Caco-2 (cell line): ENCODE measurements around the gene PAXX. TPM values are rescaled to one million over a fixed set of nuclear protein-coding genes. Genes with fewer than 3 reads are reported as not detected.

Experiments
- BruUV-seq: library from RNA; stranded (reverse); fragments of 400-500 nt; replicated peaks from 2 replicates; lab custom pipeline; 2021; lab: Mats Ljungman, UMichigan
- CTCF ChIA-PET: fragments of 300-600 bp; sonication (Branson Sonifier 250); formaldehyde crosslinking; loops from one replicate; lab custom pipeline; 2022; ENCODE audit warnings: antibody characterized with exemption; lab: Charles Lee
- POLR2A ChIA-PET: fragments of 300-600 bp; sonication (Branson Sonifier 250); formaldehyde crosslinking; loops from one replicate; lab custom pipeline; 2022; ENCODE audit warnings: antibody characterized with exemption; lab: Charles Lee
- DNase-seq, 2 experiments: peaks; one replicate each; pipeline versions ENCODE4 v3.0.0 to v3.0.0-alpha.2; 2020 to 2022
- H3K27me3 ChIP-seq: replicated peaks from 2 replicates; pipeline ENCODE4 v1.6.0; 2011; ENCODE audit warnings: low read length; ENCODE audit not compliant: control insufficient read depth, insufficient read depth
- H3K36me3 ChIP-seq: 2 replicates; pipeline ENCODE4 v1.5.1; 2011; ENCODE audit warnings: low read length; ENCODE audit not compliant: control insufficient read depth, insufficient read depth
- H3K4me1 ChIP-seq: fragments of 250-450 bp; sonication (Bioruptor Pico); 2 replicates; pipeline ENCODE4 v1.5.1; 2020; ENCODE audit warnings: mild to moderate bottlenecking
- H3K4me3 ChIP-seq: 2 replicates; pipeline ENCODE4 v1.5.1; 2011; ENCODE audit warnings: low read depth, mild to moderate bottlenecking, control low read depth, low read length
- H3K9me3 ChIP-seq: fragments of 250-450 bp; sonication (Bioruptor Pico); 2 replicates; pipeline ENCODE4 v1.5.1; 2020; ENCODE audit warnings: mild to moderate bottlenecking, moderate library complexity
- H3K27ac Mint-ChIP-seq: one replicate; pipeline ENCODE4 v1.8.0; 2022; ENCODE audit warnings: mixed read lengths; ENCODE audit not compliant: unreplicated experiment
- H3K27me3 Mint-ChIP-seq: one replicate; pipeline ENCODE4 v1.8.0; 2022; ENCODE audit warnings: mixed read lengths; ENCODE audit not compliant: insufficient read depth, unreplicated experiment
- H3K36me3 Mint-ChIP-seq: one replicate; pipeline ENCODE4 v1.8.0; 2022; ENCODE audit warnings: mild to moderate bottlenecking, mixed read lengths; ENCODE audit not compliant: insufficient read depth, unreplicated experiment
- H3K4me1 Mint-ChIP-seq: one replicate; pipeline ENCODE4 v1.8.0; 2022; ENCODE audit warnings: low read depth, mixed read lengths; ENCODE audit not compliant: unreplicated experiment
- H3K4me3 Mint-ChIP-seq: one replicate; pipeline ENCODE4 v1.8.0; 2022; ENCODE audit warnings: mild to moderate bottlenecking, moderate library complexity, mixed read lengths; ENCODE audit not compliant: unreplicated experiment
- H3K9me3 Mint-ChIP-seq: one replicate; pipeline ENCODE4 v1.8.0; 2022; ENCODE audit warnings: mixed read lengths; ENCODE audit not compliant: unreplicated experiment
- intact Hi-C: fragments of 100-400 bp; cut with micrococcal nuclease; formaldehyde crosslinking; loops from one replicate; pipeline ENCODE4 v1.10.0; 2022; ENCODE audit not compliant: unreplicated experiment
- total RNA-seq: library from RNA; stranded (reverse); gene quantifications from 2 replicates; pipeline ENCODE4 v1.2.3, GENCODE V29; 2022
- TF ChIP-seq, protein P1 (sequence below), 2 experiments: fragments of 200-600 bp in 1 of 2; IDR thresholded peaks; 1 replicate in 1 of 2; 2 replicates in 1 of 2; pipeline versions ENCODE4 v1.5.1 to v1.8.0; 2011 to 2022; ENCODE audit warnings: antibody characterized with exemption in 1 of 2, control low read depth in 1 of 2, inconsistent platforms in 1 of 2, low read depth in 1 of 2, low read length in 1 of 2, mild to moderate bottlenecking in 1 of 2, moderate library complexity in 1 of 2; ENCODE audit not compliant: insufficient read depth in 1 of 2, severe bottlenecking in 1 of 2, unreplicated experiment in 1 of 2

The PAXX gene
- total RNA-seq, 1 experiment from 2014 or later, result 66.2 TPM

DNA sequence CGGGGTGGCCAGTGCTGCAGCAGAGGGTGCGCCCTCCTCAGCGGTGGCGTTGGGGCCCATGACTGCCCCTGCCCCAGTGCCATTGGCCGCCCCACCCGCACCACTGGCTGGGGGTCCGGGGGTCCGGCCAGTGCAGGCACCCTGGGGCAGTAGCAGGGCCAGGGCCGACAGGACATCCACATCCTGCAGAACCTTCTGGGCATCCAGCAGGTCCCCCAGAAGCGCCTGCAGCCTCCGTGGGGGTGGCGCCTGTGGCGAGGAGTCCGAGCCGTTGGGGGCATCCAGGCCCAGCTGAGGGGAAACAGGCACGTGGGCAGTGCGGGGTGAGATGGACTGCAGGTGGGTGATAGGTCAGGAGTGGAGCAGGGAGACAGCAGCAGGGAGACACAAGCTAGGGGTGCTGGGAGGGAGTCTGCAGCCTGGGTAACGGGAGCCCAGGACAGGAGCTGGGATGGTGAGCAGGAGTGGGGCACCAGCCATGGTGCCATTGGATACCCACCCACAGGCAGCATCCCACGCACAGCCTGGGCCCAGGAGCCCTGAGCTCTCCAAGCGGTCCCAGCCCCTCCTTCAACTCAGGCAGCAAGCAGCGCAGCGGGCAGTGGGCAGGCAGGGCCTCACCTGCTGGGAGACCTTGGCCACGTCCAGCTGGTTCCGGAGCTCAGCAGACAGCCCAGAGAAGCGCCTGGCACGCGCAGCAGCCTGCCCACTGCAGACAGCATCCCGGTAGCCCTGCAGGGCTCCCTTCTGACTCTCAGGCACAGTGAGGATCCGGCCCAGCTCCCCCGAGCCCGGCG lies 28.7 kb downstream of the PAXX start:
- H3K36me3 ChIP-seq, result peaks cover 1% of the 10 kb centered on the region
- peaks cover 6% of the 10 kb centered on the region for H3K4me1 ChIP-seq
- intact Hi-C loops, result no loop called here
- DNase-seq, result no peak
- H3K27me3 Mint-ChIP-seq, result no peaks in the 10 kb centered on the region
- H3K4me3 Mint-ChIP-seq, result no peak overlapping the region
- H3K9me3 Mint-ChIP-seq, result no peaks in the 10 kb centered on the region
- no peaks in the 10 kb centered on the region for H3K9me3 ChIP-seq
- POLR2A ChIA-PET, result no interaction called here
- CTCF ChIA-PET, result interaction anchor here (2.0 kb wide), 1 partner anchor 14 kb away, joined by 7 read pairs; no protein-coding TSS in a partner anchor
- H3K27me3 ChIP-seq, result no peaks in the 10 kb centered on the region
- H3K27ac Mint-ChIP-seq, result no peak overlapping the region
- peaks cover 4% of the 10 kb centered on the region for H3K4me1 Mint-ChIP-seq
- no peak overlapping the region for H3K4me3 ChIP-seq
- TF ChIP-seq, protein P1, sequence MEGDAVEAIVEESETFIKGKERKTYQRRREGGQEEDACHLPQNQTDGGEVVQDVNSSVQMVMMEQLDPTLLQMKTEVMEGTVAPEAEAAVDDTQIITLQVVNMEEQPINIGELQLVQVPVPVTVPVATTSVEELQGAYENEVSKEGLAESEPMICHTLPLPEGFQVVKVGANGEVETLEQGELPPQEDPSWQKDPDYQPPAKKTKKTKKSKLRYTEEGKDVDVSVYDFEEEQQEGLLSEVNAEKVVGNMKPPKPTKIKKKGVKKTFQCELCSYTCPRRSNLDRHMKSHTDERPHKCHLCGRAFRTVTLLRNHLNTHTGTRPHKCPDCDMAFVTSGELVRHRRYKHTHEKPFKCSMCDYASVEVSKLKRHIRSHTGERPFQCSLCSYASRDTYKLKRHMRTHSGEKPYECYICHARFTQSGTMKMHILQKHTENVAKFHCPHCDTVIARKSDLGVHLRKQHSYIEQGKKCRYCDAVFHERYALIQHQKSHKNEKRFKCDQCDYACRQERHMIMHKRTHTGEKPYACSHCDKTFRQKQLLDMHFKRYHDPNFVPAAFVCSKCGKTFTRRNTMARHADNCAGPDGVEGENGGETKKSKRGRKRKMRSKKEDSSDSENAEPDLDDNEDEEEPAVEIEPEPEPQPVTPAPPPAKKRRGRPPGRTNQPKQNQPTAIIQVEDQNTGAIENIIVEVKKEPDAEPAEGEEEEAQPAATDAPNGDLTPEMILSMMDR (IDR thresholded peaks at IDR 0.05; ENCODE audit: insufficient read depth in 1 of 2, low read depth in 1 of 2, low read length in 1 of 2, severe bottlenecking in 1 of 2, unreplicated experiment in 1 of 2), result no peak
- peaks cover 18% of the 10 kb centered on the region for H3K36me3 Mint-ChIP-seq
- BruUV-seq, result no TSS peak

DNA sequence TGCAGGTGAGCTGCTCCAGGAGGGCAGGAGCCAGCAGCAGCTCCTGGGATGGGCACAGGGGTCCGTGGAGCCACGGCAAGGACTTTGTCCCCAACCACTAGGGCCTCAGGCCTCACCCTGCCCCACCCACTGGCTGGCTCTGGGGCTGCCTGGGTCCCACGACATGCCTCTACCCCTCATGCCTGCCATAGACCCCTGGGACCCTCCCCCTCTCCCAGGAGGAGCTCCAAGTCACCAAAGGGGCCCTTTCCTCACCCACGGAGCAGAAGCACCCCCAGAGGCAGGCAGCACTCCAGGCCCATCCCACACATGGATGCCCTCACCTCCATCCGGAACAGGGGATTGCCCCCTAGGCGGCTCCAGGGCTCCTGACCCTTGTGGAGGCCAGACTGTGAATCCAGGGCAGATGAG lies 29.4 kb downstream of the PAXX start:
- DNase-seq, result no peak
- ChIA-PET CTCF (interaction anchor here (0.8 to 2.0 kb wide), 3 partner anchors 10 to 46 kb away, joined by 3 to 7 read pairs (median 4); partner anchors contain the start of gene FUT7), POLR2A (no interaction called here)
- Mint-ChIP-seq H3K9me3 (no peaks in the 10 kb centered on the region), H3K4me1 (peaks cover 4% of the 10 kb centered on the region), H3K36me3 (peaks cover 18% of the 10 kb centered on the region), H3K27me3 (no peaks in the 10 kb centered on the region), H3K27ac (peak overlapping the region; percentile 39), H3K4me3 (no peak overlapping the region)
- no TSS peak for BruUV-seq
- intact Hi-C loops, result no loop called here
- no peak overlapping the region for H3K4me3 ChIP-seq
- H3K27me3 ChIP-seq, result no peaks in the 10 kb centered on the region
- TF ChIP-seq, protein P1 (IDR thresholded peaks at IDR 0.05; ENCODE audit: insufficient read depth in 1 of 2, low read depth in 1 of 2, low read length in 1 of 2, severe bottlenecking in 1 of 2, unreplicated experiment in 1 of 2), result no peak
- H3K36me3 ChIP-seq, result peaks cover 1% of the 10 kb centered on the region
- H3K9me3 ChIP-seq, result no peaks in the 10 kb centered on the region
- peaks cover 6% of the 10 kb centered on the region for H3K4me1 ChIP-seq

DNA sequence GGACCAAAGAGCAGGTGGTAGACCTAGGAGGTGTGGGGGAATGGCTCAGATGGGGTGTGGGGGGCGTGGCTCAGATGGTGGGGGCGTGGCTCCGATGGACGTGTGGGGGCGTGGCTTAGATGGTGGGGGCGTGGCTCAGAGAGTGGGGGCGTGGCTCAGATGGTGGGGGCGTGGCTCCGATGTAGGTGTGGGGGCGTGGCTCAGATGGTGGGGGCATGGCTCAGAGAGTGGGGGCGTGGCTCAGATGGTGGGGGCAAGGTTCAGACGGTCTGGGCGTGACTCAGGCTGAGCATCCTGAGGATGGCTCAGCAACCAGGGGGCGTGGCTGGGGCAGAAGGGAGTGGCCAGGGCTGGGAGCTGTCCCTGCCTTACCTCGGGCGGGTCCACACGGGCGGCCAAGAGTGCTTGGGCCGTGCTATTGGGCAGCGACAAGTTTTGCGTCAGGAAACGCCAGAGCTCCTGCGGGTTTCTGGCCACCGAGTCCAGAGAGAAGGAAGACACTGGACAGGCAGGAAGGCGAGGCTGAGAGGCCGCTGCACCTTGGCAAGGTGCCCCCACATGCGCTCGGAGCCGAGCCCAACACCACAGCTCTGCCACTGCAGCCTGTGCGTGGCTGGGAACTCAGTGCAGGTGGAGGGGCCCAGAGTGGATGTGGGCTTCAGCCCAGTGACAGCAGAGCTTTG lies 29.9 kb downstream of the PAXX start:
- peak; percentile 90 to 95 for DNase-seq
- intact Hi-C loops, result no loop called here

More for the DNA sequence above, 29.9 kb downstream of the PAXX start:
- H3K36me3 Mint-ChIP-seq, result peaks cover 18% of the 10 kb centered on the region
- no TSS peak for BruUV-seq
- peak overlapping the region; percentile 39 for H3K27ac Mint-ChIP-seq
- ChIA-PET POLR2A (interaction anchor here (0.6 kb wide), 1 partner anchor 22 kb away, joined by 3 read pairs; no protein-coding TSS in a partner anchor), CTCF (interaction anchor here (0.8 to 2.0 kb wide), 4 partner anchors 10 to 46 kb away, joined by 3 to 7 read pairs (median 4); partner anchors contain the start of genes CLIC3 and FUT7)
- Histone ChIP-seq H3K27me3 (no peaks in the 10 kb centered on the region), H3K9me3 (no peaks in the 10 kb centered on the region), H3K4me1 (peaks cover 6% of the 10 kb centered on the region), H3K36me3 (peaks cover 1% of the 10 kb centered on the region), H3K4me3 (no peak overlapping the region)
- TF ChIP-seq, protein P1 (IDR thresholded peaks at IDR 0.05; ENCODE audit: insufficient read depth in 1 of 2, low read depth in 1 of 2, low read length in 1 of 2, severe bottlenecking in 1 of 2, unreplicated experiment in 1 of 2), result no peak
- H3K4me1 Mint-ChIP-seq, result peaks cover 4% of the 10 kb centered on the region
- H3K27me3 Mint-ChIP-seq, result no peaks in the 10 kb centered on the region
- no peaks in the 10 kb centered on the region for H3K9me3 Mint-ChIP-seq
- H3K4me3 Mint-ChIP-seq, result no peak overlapping the region
